ENCODE results near the gene UBE2Q1.

GRCh38 chr1:154520333-154520732 is 38.1 kb downstream of the UBE2Q1 start:
- TF ChIP-seq EZH2 (IDR thresholded peaks at IDR 0.05; ENCODE audit: borderline replicate concordance, control insufficient read depth, low read depth, low read length) (no peak), ASH2L (IDR thresholded peaks at IDR 0.05; ENCODE audit: borderline replicate concordance, low read depth) (no peak), GABPA (IDR thresholded peaks at IDR 0.05; ENCODE audit: low read depth) (no peak), CHD2 (IDR thresholded peaks at IDR 0.05; ENCODE audit: borderline replicate concordance, low read depth, low read length) (no peak), CTCF (IDR thresholded peaks at IDR 0.05 in 2 of 3, conservative IDR thresholded peaks at IDR 0.05 in 1 of 3; ENCODE audit: control insufficient read depth in 2 of 3, extremely low read depth in 1 of 3, insufficient read depth in 1 of 3, low read depth in 3 of 3, low read length in 3 of 3) (no peak), CEBPB (IDR thresholded peaks at IDR 0.05; ENCODE audit: borderline replicate concordance in 1 of 2, low read depth in 2 of 2, low read length in 2 of 2) (no peak), ZNF384 (IDR thresholded peaks at IDR 0.05; ENCODE audit: borderline replicate concordance, low read depth, low read length) (no peak), CBX5 (IDR thresholded peaks at IDR 0.05; ENCODE audit: low read depth) (no peak), PAX8 (IDR thresholded peaks at IDR 0.05) (no peak), CREB1 (IDR thresholded peaks at IDR 0.05; ENCODE audit: low read depth) (no peak), ZNF274 (IDR thresholded peaks at IDR 0.05; ENCODE audit: insufficient read depth, insufficient read length) (no peak)

All from GM12878 (cell line).